Suprapubic skin (tissue), 4 donors: Measurements from ENCODE around the gene PODXL2. TPM values are rescaled to one million over a fixed set of nuclear protein-coding genes. Genes with fewer than 3 reads are reported as not detected.

Source experiments
- DNase-seq, 2 donors: peaks; one replicate each; pipeline ENCODE4 v3.0.0-alpha.2; 2019; ENCODE audit warnings: low spot score in 2 of 2
- H3K27ac ChIP-seq: fragments of 200-600 bp; sonication (generic); one replicate; pipeline ENCODE4 v1.5.1; 2019
- H3K27me3 ChIP-seq: fragments of 200-600 bp; sonication (generic); one replicate; pipeline ENCODE4 v1.5.1; 2019
- H3K36me3 ChIP-seq: fragments of 200-600 bp; sonication (generic); one replicate; pipeline ENCODE4 v1.5.1; 2019
- H3K4me1 ChIP-seq: fragments of 200-600 bp; sonication (generic); one replicate; pipeline ENCODE4 v1.5.1; 2019
- H3K4me3 ChIP-seq: fragments of 200-600 bp; sonication (generic); one replicate; pipeline ENCODE4 v1.5.1; 2019; ENCODE audit warnings: mild to moderate bottlenecking
- H3K9me3 ChIP-seq: fragments of 200-600 bp; sonication (generic); one replicate; pipeline ENCODE4 v1.5.1; 2019
- EP300 ChIP-seq: sonication (generic); formaldehyde crosslinking; IDR thresholded peaks from one replicate; pipeline ENCODE4 v1.6.1; 2017; ENCODE audit warnings: antibody characterized with exemption
- POLR2A ChIP-seq, 2 donors: fragments of 450-650 bp; IDR thresholded peaks; one replicate each; pipeline ENCODE4 v1.6.1; 2017; ENCODE audit warnings: antibody characterized with exemption in 2 of 2, mild to moderate bottlenecking in 2 of 2, moderate library complexity in 2 of 2
- POLR2AphosphoS5 ChIP-seq, 3 donors: sonication (generic); formaldehyde crosslinking; IDR thresholded peaks; one replicate each; pipeline ENCODE4 v1.6.1; 2017; ENCODE audit warnings: antibody characterized with exemption in 3 of 3
- WGBS: methylation state at CpG from one replicate; pipeline ENCODE4 v1.1.5; 2018; 5-methylcytosine and 5-hydroxymethylcytosine counted together
- total RNA-seq, 4 donors: library from RNA; depleted of rRNA; stranded (reverse); fragments of >200 nt; gene quantifications; one replicate each; pipeline ENCODE4 v1.1.0, GENCODE V29; 2016
- TF ChIP-seq, protein P1 (sequence below), 2 donors: fragments of 200-600 bp in 1 of 2; fragments of 450-650 bp in 1 of 2; sonication (generic) in 1 of 2; IDR thresholded peaks; one replicate each; pipeline ENCODE4 v1.5.1; 2016 to 2019; ENCODE audit warnings: antibody characterized with exemption in 2 of 2, mild to moderate bottlenecking in 1 of 2, moderate library complexity in 1 of 2

The PODXL2 gene
- total RNA-seq, 4 donors from 2014 or later: 8.0 to 15.4 (median 11.2) TPM

DNA sequence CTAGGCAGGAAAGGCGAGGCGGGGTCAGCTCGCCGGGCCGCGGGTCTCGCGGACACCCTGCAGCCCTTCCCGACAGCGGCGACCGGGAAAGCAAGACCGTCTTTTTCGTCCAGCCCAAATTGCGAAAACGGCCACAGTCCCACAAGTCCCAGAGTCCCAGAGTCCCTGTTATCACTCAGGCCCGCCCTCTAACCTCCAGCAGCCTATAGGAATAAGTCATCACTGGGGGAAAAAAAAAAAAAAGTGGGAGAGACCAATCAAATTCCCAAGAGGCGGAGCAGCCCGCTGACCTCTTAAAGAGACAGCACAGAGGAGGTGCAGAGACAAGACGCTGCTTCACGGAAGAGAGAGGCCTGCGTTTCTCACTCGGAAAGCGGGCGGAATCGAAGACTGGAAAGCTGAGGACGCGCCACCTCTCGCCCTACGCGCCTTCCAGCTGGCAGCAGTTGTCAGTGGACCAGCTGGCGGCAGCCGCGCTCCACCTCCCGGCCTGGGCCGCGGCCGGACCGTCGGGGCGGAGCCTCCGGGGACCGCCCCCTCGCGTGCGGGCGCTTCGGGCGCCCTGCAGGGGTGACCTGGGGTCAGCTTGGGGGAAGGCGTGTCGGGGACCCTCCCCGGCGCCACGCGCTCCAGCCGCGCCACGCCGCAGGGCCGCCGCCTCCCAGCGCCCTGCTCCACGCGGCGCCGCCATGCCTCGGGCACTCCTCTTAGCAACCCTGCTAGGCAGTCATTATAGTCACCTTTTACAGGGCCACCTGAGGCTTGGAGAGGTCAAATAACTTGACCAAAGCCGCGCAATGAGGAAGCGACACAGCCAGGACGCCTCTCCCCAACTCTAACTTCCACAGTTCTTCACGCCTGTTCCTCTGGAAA is 38.2 kb upstream of the PODXL2 start, which contains the start of gene TPRA1:
Gene TPRA1 (minus strand): TSS at position 141 of the 873 bp plus-strand sequence. CDS start 10,587 bp downstream, outside the sequence.
- Histone ChIP-seq H3K9me3 (no peaks in the 10 kb centered on the region), H3K36me3 (no peaks in the 10 kb centered on the region), H3K4me3 (peak within 1 kb of the TSS; percentile 78), H3K27me3 (no peaks in the 10 kb centered on the region), H3K4me1 (peaks cover 47% of the 10 kb centered on the region), H3K27ac (peak within 1 kb of the TSS; percentile 81)
- peak; percentile 94 to 96 for DNase-seq
- TF ChIP-seq POLR2AphosphoS5 (IDR thresholded peaks at IDR 0.05) (peak in 1 of 3 donors; percentile 15), POLR2A (IDR thresholded peaks at IDR 0.05) (peak in 1 of 2 donors; percentile 13)
- TF ChIP-seq, protein P1, sequence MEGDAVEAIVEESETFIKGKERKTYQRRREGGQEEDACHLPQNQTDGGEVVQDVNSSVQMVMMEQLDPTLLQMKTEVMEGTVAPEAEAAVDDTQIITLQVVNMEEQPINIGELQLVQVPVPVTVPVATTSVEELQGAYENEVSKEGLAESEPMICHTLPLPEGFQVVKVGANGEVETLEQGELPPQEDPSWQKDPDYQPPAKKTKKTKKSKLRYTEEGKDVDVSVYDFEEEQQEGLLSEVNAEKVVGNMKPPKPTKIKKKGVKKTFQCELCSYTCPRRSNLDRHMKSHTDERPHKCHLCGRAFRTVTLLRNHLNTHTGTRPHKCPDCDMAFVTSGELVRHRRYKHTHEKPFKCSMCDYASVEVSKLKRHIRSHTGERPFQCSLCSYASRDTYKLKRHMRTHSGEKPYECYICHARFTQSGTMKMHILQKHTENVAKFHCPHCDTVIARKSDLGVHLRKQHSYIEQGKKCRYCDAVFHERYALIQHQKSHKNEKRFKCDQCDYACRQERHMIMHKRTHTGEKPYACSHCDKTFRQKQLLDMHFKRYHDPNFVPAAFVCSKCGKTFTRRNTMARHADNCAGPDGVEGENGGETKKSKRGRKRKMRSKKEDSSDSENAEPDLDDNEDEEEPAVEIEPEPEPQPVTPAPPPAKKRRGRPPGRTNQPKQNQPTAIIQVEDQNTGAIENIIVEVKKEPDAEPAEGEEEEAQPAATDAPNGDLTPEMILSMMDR (IDR thresholded peaks at IDR 0.05): no peak
- WGBS: 1% methylated on average over 20 of the region's 72 CpGs

DNA sequence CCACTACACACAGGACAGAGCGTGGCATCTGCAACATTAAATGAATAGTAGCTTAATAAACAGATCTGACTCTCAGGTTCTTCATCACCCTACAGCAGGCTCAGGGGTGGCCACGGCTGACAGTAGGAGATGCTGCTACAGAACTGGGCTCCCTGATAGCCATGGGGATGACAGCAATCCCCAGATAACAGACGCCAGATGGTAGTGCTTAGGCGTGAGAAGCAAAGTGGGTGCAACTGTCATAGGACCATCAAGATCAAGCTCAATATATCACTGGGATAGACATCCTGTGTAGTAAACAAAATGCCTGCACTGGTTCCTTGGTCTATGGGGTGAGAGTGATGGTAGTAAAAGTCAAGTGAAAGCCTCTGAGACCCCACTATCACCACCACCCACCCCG is 35.8 kb upstream of the PODXL2 start:
- H3K27ac ChIP-seq: no peak overlapping the region
- H3K36me3 ChIP-seq: no peaks in the 10 kb centered on the region
- 86% methylated on average over 5 of the region's 5 CpGs for WGBS
- H3K4me3 ChIP-seq: no peak overlapping the region
- peaks cover 33% of the 10 kb centered on the region for H3K4me1 ChIP-seq
- H3K27me3 ChIP-seq: no peaks in the 10 kb centered on the region
- no peak for TF ChIP-seq POLR2AphosphoS5 (IDR thresholded peaks at IDR 0.05)
- TF ChIP-seq, protein P1 (IDR thresholded peaks at IDR 0.05): no peak
- no peak for TF ChIP-seq EP300
- no peak for TF ChIP-seq POLR2A (IDR thresholded peaks at IDR 0.05)
- no peak for DNase-seq
- no peaks in the 10 kb centered on the region for H3K9me3 ChIP-seq

DNA sequence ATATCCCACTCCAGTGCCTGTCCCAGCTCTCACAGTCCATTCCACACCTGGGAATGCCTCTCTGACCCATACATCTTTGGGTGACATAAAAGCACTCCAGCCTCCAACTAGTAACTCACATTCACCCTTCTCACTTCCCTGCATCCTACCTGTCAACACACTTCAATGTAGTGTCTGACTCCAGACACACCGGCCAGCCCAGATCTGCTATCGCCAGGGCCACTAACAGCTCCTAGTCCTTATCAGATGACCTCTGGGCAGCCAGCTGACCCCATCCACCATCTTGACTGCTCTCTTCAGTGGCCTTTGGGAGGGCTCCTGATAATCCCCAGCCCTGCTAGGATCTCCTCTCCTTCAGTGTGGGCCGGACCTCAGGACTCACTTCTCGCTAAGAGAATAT is 33.7 kb upstream of the PODXL2 start:
- Histone ChIP-seq H3K9me3 (no peaks in the 10 kb centered on the region), H3K36me3 (no peaks in the 10 kb centered on the region), H3K4me1 (peaks cover 31% of the 10 kb centered on the region), H3K27ac (no peak overlapping the region), H3K4me3 (no peak overlapping the region), H3K27me3 (no peaks in the 10 kb centered on the region)
- DNase-seq: no peak
- 85% methylated on average over 4 of the region's 4 CpGs for WGBS
- TF ChIP-seq POLR2AphosphoS5 (IDR thresholded peaks at IDR 0.05) (no peak), EP300 (no peak), POLR2A (IDR thresholded peaks at IDR 0.05) (no peak)

DNA sequence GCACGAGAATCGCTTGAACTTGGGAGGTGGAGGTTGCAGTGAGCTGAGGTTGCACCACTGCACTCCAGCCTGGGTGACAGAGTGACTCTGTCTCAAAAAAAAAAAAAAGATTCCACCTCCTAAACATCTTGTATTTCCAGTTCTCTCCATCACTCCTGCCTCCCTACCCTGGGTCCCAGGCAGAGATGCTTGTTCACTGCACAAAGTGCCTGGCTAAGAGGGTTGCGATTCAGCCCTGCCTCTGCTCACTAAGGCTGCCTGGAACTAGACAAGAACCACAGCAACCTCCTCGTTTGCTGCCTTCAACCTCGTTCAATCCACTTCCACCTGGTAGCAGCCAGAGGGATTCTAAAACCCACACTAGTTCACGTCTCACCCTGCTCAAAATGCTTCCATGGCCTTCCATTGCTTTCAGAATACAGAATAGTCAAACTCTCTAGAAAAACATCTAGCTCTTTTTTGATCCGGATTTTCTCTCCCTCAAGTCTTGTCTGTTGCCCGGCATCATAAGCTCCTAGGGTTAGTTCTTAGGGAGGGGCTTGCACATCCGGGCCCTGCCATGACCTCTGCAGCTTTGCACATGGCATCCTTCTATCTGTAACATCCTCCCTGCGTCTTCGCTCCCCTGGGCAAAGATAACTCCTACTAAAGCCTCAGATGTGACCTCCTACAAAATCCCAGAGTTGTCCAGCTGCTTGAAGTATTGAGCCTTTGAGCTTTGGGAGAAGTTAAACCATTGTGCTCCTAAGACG is 31.8 kb upstream of the PODXL2 start:
- 77% methylated on average over 12 of the region's 12 CpGs for WGBS
- Histone ChIP-seq H3K9me3 (no peaks in the 10 kb centered on the region), H3K36me3 (no peaks in the 10 kb centered on the region), H3K4me3 (peak overlapping the region; percentile 58), H3K4me1 (peaks cover 18% of the 10 kb centered on the region), H3K27me3 (no peaks in the 10 kb centered on the region), H3K27ac (no peak overlapping the region)
- no peak for DNase-seq
- TF ChIP-seq, protein P1 (IDR thresholded peaks at IDR 0.05): no peak
- TF ChIP-seq EP300 (no peak), POLR2A (IDR thresholded peaks at IDR 0.05) (no peak), POLR2AphosphoS5 (IDR thresholded peaks at IDR 0.05) (no peak)

DNA sequence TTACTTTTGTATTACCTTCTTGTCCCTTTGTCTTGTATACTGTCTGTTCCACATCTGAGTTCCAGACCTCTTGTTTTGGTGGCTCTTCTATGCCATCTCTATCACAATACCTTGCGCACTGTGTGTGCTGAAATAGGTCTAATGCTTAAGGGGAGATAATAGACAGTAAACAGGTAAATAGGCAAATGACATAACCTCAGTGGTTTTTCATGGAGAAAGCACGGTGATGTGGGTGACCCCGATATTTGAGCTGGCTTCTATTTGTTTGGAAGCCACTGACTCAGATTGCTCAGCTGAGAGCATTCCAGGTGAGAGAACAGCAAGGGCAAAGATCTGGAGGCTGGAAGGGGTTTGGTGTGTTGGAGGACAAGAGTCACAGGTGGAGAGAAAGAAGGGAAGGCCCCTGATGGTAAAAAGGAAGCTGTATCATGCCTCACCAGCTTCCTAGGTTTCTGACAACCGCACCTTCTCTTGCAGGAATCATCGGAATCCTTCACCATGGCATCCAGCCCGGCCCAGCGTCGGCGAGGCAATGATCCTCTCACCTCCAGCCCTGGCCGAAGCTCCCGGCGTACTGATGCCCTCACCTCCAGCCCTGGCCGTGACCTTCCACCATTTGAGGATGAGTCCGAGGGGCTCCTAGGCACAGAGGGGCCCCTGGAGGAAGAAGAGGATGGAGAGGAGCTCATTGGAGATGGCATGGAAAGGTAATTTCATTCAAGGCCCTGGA is 30.0 kb upstream of the PODXL2 start:
- TF ChIP-seq, protein P1 (IDR thresholded peaks at IDR 0.05): no peak
- no peak for TF ChIP-seq POLR2AphosphoS5 (IDR thresholded peaks at IDR 0.05)
- TF ChIP-seq POLR2A (IDR thresholded peaks at IDR 0.05): no peak
- TF ChIP-seq EP300: no peak

More for the DNA sequence above, 30.0 kb upstream of the PODXL2 start:
- H3K9me3 ChIP-seq: no peaks in the 10 kb centered on the region
- WGBS: 62% methylated on average over 14 of the region's 14 CpGs
- H3K4me1 ChIP-seq: peaks cover 18% of the 10 kb centered on the region
- H3K27ac ChIP-seq: peak overlapping the region; percentile 52
- H3K36me3 ChIP-seq: no peaks in the 10 kb centered on the region
- H3K4me3 ChIP-seq: peak overlapping the region; percentile 58
- no peaks in the 10 kb centered on the region for H3K27me3 ChIP-seq
- DNase-seq: no peak
